ENCODE data around the gene PCDH1.
"Not testable (repeated sequence)": the region's sequence is repeated elsewhere in the genome, so short reads cannot be mapped to it uniquely, and the experiment has no call there.

Gene PCDH1

DNA sequence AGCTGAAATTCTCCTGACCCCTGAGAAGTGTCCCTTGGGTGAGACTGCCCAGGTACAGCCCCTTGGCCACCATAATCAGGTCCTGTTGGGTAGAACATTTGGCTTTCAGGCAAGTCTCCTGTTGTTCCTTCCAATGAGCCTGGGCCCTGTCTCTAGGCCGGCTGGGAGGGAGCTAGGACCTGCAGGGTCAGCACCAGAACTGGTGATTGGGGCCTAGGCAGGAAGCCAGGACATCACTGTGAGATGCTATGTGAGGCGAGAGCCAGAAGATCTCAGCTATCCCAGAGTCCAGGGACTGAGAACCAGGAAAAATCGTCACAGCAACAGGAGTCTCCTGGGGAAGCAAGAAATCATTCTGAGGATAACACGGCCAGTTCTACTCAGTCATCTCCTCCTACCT lies 51.5 kb downstream of the PCDH1 start:
- no peak for DNase-seq

DNA sequence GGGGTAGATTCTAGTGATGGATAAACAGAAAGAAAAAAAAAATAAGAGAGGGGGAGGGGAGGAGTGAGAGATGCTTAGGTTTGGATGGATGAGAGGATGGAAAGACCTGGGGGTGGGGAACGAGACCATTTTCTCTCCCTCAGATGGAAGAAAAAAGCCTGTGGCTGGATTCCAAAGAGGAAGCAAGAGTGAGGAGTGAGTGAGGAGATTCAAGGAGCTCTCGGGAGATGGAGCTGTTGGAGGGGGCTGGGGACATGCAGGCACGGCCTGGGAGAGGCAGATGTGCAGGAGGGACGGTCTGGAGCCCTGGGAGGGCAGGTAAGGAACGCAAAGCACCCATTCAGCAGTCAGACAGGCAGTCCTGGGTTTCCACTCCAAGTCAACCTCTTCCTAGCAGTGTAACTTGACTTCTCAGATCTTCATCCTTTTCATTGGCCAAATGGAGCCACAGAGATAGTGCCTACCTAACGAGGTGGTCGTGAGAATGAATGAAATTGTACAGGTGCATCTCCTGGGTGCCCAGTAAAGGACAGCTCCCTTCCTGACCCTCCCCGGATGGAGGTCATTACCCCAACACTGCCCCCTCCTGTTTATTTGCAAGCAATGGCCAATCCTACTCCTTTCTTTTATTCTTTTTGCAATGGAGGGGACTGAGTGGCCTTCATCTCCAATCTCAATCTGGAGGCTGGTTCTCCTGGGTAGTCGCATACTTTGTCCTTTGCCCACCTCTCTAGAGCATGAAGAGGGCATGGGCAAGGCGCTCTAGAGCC lies 52.2 kb downstream of the PCDH1 start:
- no peak for DNase-seq

DNA sequence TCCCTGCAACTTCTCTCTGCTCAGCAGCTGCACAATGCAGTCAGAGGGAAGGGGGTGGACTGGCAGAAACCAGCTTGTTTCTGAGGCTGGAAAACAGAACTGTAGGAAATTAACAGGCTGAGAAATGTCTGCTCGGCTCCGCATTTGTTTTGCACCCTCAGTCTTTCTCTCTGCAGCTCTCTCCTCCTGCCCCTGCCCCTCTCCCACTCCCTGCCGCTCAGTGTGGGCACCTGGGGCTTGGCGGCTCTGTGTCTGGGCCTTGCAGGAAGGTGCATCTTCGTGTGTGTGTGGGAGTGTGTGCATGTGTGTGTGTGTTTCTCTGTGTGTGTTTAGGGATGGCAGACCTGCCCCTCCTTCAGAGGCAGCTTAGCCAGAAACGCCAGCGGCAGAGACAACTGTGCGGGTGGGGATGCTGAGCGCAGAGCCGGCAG lies 53.0 kb downstream of the PCDH1 start:
- DNase-seq: no peak

DNA sequence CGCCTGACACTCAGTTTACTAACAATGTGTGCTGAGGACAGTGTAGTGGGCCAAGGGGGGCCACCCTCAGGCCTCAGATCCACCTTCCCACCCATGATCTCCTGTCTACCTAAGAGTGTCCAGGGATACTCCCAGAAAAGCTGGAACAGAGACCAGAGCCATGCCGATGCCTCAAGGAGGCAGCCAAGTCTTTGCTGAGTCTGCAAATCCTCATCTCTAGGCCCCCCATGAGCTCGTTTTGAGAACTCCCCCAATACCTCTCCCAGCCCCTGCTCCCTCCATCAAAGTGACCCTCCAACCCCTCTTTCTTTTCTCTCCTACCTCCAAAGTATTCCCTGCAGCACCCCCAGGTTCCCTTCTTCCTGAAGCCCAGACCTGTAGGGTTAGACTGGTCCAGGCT lies 53.5 kb downstream of the PCDH1 start:
- DNase-seq: no peak

DNA sequence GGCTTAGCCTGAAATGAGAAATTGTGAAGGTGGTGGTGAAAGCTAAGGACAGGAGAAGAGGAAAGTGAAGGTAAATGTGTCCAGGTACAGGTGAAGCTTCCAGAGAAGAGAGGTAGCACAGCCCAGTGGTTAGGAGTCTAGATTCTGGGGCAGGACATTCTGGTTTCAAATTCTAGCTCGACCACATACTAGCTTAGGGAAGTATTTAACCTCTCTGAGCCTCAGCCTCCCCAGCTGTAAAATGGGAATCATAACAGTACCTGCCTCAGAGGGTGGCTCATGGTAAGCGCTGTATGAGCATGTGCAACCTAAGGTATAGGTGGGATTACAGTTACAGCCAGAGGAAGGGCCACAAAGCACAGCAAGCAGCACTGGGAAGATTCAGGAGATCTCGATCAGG lies 55.2 kb downstream of the PCDH1 start:
- DNase-seq: no peak

DNA sequence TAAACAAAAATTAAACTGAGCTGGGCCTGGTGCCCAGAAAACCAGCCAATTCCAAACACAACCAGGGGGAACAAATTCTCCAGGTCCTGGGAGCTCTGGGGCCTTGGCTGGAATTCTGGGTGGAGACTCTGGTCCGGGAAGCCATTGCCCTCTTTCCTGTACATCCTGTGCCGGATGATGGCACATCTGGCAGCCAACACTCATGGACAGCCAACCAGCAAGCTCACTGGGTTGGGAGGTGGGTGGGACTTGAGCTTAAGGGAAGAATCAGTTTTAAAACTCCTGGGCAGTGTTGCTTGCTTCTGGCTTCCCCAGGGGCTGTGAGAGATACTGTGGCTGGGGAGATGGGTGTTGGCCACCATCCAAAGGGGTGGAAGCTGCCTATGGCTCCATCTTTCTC lies 56.1 kb downstream of the PCDH1 start:
- DNase-seq: no peak

DNA sequence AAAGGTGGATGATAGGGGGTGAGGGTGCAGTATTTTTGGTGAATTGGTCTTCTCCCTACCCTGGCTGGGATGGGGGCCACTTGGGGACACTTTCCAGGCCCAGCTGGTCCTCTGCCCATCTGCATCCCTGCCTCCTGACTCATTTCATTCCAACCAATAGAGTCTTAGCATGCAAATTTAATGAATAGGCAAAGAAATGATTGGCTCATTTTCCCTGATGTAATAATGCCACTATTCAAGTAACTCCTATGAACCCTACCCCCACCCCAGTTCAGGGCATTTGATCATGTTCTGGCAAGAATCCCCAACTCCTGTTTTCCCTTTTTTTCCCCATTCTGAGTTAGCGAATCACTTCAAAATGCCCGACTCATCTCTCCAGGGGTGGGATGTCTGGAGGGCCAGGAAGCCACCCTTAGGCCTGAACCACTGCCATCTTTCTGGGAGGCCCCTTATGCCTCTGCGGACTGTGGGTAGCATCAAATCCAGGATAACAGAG lies 56.7 kb downstream of the PCDH1 start:
- DNase-seq: peak; percentile 38 to 42

DNA sequence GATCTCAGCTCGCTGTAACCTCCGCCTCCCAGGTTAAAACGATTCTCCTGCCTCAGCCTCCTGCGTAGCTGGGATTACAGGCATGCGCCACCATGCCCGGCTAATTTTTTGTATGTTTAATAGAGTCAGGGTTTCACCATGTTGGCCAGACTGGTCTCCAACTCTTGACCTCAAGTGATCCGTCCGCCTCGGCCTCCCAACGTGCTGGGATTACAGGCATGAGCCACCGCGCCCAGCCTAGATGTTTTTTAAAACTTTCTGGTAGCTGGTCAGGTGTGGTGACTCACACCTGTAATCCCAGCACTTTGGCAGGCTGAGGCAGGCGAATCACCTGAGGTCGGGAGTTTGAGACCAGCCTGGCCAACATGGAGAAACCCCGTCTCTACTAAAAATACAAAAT lies 57.5 kb downstream of the PCDH1 start:
- not testable (repeated sequence) for DNase-seq

DNA sequence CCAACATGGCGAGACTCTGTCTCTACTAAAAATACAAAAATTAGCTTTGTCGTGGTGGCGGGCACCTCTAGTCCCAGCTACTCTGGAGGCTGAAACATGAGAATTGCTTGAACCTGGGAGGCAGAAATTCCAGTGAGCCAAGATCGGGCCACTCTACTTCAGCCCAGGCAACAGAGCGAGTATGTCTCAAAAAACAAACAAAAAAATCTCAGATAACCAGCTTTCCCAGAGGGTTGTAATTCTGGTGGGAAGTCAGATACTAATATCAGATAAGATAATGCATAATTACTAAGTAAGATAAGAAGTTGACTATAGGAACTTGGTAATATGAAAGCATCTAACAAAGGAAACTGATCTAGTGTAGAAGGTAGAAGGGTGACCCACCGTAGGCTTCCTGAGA lies 60.6 kb downstream of the PCDH1 start:
- DNase-seq: no peak

DNA sequence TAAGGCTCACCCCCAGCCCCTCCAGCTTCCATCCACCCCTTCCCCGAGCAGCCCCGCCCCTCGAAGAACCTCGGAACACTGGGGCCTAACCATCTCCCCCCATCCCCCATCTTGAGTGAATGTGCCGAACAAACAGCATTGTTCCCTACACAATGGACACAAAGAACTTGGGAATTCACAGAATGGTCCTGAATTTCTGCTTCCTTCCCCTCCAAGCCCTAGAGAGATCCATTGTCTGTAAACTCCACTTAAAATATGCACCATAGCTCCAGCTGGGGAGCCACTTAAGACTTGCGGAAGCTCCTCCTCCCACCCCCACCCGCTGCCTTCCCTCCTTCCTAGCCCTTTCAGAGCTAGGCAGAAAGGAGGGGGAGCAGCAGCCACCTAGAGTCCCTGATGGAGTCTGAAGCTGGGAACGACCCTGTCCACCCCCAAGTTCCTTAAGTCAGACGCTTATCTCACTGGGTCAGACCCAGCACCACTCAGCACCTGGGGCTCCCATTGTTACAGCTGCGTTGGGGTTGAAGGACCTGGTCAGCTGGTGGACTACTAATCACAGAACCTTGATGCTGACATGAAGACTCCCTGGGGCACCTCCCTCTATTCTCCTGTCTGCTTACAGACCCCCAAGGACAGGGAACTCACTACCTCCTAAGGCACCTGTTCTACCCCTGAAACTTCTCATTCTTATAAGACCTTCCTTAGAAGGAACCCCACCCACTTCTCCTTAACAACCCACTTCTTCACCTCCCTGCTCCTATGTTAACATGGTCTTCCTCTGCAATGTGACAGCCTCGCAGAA lies 61.4 kb downstream of the PCDH1 start:
- no peak for DNase-seq

DNA sequence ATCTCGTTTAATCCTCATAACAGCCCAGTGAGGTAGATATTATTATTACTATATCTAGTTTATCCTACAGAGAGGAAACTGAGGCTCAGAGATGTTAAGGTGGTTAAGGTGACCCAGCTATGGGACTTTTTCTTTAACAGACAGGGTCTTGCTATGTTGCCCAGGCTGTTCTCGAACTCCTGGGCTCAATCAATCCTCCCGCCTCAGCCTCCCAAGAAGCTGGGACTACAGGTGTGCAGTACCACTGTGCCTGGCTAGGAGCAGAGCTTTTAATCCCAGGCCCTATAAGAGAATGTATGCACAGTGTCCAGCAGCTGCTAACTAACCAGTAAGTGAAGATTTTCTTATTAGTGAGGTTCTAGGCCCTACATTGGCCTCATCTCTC lies 62.4 kb downstream of the PCDH1 start:
- DNase-seq: no peak

DNA sequence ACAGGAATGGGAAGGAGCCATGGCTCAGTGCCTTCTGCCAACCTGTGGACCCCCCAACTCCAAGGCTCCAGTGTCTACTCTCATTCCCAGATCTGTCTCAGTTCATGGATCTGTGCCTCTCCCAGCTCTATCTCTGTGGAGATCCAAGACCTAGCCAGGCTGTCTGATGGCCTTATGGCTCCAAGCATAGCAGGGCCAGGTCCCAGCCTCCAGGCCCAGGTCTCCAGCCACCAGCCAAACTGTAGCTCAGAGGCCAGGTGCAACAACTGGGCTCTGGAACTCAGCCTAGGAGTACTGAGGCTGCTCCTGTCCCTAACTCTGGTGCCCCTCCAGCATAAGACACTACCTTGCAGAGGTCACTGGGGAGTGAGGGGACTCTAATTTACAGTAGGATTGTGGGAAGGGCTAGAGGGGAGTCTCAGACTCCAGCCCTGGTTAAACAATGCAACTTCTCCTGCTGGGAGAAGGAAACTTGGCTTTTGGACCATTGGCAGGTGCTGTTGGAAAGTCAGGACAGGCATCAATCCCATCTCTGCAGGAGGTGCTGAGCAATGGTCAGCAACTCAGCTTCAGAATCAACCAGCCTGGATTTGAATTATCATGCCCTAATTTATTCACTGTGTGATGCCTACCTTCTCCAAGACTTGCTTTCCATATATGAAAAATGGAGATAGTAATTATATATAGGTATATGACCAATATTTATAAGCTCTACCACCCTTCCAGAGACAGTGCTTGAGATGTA lies 63.0 kb downstream of the PCDH1 start:
- DNase-seq: peak in 1 of 2 experiments; percentile 56

DNA sequence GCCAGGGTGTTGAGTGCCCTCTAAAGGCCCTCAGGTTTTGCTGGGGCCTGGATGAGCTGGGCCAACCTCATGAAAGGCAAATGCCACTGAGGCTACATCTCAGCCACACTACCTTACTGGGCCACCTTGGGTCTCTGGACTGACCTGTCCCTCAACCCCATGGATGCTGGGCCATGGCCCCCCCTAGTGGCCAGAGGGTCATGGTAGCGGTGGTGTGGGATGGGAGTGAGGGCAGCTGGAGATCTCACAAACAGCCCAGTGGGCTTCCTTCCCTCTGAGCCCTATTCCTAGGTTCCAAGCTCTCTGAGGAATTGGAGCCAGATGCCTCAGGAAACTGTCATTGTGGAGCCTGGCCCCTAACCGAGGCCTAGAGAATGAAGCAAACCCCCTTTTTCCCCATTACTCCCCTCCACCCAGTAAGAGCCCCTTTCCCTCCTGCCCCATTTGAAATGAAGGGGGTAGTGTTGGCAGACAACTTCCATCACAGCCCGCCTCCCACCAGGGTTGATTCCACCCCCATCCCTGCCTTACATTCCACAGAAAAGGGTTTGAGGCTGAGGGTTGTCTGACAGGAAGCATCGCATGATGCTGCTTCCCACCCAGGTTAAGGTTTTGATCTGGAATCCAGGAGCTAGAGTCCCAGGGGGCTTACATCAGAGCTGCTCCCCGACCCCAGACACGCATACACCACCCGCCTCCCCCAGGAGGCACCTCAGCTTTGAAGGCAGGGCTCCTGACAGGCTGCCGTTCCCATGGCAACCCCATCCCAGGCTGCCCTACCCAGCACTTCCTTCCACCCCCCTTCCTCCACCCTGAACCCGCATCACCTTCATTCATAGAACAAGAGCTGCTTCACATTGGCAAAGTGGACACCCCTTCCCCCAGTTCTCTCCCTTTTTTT lies 63.9 kb downstream of the PCDH1 start:
- DNase-seq: no peak

DNA sequence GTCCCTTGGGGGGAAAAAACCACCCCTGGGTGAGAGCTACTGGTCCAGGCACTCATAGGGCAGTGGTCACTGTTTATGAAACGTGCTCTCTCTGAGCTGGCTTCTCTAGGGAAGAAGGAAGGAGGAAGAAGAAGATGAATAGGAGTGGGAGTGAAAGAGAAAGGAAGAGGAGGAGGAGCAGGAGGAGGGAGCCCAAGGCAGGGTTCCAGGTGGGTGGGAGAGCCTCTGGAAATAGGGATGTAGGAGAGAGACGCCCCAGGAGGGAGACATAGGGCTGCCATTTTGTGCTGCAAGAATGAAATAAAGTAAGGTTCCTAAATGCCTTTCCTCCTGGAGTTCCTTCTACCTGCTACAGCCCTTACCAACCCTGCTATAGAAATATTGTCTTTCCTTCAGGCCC lies 65.7 kb downstream of the PCDH1 start:
- DNase-seq: no peak

DNA sequence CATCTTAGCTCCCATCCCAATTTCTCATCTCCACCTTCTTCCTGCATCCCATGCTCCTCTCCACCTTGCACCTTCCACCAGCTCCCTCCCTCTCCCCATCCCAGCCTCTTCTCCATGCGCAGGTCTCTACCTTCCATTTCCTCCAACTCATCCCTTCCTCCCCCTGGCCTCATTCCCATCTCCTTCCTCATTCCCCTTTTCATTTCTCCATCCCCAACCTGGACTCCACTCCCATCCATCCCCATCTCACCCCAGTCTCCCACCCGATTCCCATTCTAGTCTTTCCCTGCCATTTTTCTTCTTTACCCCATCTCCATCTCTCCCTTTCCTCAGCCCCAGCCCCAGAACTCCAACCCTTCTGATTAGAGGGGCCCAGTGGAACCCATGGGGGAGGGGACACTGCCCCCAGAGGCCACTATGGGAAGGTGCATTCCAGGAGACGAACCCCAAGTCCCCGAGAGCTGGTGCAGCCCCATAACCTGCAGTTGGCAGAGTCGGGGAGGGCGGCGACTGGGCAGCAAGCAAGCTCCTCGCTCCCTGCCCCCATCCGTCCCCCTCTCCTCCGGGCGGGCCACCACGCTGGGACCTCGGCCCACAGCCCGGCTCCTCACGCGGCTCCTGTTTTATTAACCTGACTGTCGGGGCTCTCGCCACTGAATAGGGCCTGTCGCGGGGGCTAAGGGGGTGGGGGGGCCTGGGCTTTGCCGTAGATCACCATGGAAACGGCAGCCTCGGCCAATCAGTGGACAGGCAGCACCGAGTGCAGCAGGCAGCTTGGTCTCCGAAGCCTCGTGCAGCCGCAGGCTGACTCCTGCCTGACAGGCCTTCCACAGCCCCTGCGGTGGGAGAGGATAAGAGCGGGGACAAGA lies 66.7 kb downstream of the PCDH1 start:
- DNase-seq: peak in 1 of 2 experiments; percentile 77

DNA sequence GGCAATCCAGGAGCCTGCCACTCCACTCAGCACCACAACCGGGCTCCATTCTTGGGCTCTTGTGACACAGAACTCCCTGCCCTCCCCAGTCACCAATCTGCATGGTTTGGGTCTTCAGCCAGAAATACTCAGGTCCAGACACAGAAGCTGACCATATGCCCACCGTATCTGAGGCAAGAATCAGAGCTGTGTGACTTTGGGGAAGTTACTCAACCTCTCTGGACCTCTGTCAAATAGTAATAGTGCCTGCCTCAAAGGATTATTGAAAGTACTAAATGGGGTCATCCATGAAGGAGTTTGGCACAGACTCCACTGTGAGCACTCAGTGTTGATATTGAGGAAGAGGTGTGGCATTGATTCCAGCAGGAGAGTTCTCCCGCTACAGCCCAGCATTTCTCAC lies 67.5 kb downstream of the PCDH1 start:
- no peak for DNase-seq

DNA sequence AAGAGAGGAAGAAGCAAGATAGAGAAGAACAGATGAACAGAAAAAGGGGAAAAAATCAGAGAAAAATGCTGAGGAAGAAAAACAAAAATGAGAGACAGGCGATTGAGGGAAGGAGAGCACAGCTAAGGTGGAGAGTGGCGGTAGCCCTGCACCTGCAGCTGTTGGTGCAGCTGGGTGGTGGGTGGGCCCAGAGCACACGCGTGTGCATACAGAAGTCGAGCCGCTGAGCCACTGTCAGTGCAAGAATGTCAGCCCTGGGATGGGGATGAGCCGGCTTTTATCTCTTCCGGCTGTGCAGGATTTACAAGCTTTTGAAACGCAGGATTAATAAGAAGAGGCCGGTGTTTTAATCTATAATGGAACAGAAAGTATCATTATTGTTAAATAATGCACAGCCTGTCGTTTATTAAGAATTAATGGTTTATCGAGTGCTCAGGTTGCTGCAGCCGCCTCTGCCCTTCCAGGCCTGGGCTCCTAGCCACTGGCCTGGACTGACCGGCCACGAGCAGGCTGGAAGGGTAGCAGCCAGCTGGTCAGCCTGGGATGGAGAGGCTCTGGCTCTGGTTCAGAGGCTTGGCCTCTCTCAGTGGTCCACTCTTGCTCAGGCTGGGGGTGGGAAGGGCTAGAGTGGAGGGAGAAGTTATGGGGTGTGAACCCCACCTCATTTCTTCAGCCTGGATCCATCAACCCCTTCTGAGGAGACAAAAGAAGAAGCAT lies 68.7 kb downstream of the PCDH1 start:
- DNase-seq: peak; percentile 8 to 23

DNA sequence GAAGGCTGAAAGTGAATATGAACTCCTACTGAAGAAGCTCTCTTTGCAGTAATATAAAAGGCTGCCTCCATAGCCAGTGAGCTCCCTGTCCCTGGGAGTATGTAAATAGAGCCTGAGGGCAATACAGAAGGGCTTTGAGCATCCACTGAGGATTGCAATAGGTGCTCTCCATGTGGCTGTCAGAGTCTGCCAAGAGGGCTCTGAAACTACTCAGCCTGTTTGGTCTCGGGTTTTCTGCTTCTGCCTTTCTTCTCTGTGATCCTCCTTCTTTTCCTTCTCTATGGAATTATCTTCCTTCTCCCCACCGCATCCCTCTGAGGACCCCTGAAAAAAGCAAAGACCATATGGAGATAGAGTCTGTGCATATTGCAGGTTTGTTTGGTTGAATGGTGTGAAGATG lies 69.4 kb downstream of the PCDH1 start:
- DNase-seq: no peak

DNA sequence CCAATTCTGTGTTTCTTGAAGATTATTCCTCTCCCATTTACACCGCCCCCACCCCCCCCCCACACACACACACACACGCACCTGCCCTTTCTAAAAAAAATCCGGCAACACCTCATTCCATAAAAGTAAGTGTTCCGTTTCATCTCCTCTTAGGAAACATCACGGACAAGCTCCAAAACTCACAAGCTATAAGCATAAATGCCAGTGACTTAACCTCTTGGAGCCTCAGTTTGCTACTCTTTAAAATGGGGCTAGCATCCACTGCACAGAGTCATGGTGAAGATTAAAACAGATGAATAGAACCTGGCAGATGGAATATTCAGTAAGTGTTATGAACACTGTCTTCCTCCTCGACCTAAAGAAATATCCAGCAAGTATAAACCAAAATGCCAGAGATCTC lies 70.5 kb downstream of the PCDH1 start:
- no peak for DNase-seq

DNA sequence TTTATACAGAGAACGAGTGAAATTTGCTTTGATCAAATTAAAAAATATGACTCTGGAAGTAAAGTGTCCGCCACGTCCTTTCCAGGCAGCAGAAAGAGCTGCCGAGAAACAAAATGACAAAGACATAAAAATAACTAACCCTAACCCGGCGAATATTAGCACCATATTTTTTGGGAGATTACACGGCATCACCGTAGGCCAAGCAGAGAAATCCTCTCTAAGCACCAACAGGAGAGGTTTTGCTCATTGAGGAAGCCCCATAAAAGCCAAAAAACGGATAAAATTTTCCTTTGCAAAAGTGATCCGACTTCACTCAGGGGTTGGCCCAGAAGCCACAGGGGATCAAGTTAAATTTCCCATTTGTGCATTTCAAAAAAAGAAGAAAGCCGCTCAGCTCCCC lies 70.9 kb downstream of the PCDH1 start:
- no peak for DNase-seq

DNA sequence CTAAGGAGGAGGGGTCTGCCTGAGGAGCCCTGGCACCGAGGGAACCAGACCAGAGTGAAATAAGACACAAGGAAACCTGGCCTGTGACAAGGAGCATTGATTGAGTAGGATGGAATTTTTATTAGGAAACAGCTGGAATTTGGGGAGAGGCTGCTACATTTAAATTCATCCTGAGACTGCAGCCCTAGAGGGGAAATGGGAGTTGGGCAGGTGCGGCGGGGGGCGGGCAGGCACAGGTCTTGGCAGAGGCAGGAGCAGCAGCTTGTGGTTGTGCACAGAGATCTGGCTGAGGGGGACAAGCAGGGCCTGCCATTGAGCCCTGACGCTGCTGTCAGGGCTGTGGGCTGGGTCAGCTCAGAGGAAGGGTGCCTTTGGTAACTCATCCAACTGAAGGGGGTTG lies 71.6 kb downstream of the PCDH1 start:
- no peak for DNase-seq

Measured in cerebellar nuclear complex (tissue), 1 donor.